Posterior vena cava (tissue), 2 donors: ENCODE results near the gene F11R. TPM values are rescaled to one million over a fixed set of nuclear protein-coding genes. Genes with fewer than 3 reads are reported as not detected.
"Not testable (repeated sequence)": the region's sequence is repeated elsewhere in the genome, so short reads cannot be mapped to it uniquely, and the experiment has no call there.

Source experiments
- DNase-seq: peaks from one replicate; pipeline ENCODE4 v3.0.0-alpha.2; 2020; ENCODE audit warnings: low spot score
- intact Hi-C, 2 donors: fragments of 100-400 bp; cut with DNase I; formaldehyde crosslinking; loops; one replicate each; pipeline versions ENCODE4 v1.14.1 to v1.14.2; 2022 to 2023
- total RNA-seq, 2 donors: library from RNA; stranded (reverse); fragmentation: NEBNext Ultra II Directional; extraction: Animal tissue kit (Norgen Biotek cat#: 25700); gene quantifications; one replicate each; pipeline ENCODE4 v1.2.1, GENCODE V29; 2021
- donor health status: DM: yes; HTN: yes; CAD: no.
- donor health status: DM: yes; HTN: yes; CAD: no.

The F11R gene
- total RNA-seq, 2 donors from 2014 or later: 16.0 to 17.3 TPM

DNA sequence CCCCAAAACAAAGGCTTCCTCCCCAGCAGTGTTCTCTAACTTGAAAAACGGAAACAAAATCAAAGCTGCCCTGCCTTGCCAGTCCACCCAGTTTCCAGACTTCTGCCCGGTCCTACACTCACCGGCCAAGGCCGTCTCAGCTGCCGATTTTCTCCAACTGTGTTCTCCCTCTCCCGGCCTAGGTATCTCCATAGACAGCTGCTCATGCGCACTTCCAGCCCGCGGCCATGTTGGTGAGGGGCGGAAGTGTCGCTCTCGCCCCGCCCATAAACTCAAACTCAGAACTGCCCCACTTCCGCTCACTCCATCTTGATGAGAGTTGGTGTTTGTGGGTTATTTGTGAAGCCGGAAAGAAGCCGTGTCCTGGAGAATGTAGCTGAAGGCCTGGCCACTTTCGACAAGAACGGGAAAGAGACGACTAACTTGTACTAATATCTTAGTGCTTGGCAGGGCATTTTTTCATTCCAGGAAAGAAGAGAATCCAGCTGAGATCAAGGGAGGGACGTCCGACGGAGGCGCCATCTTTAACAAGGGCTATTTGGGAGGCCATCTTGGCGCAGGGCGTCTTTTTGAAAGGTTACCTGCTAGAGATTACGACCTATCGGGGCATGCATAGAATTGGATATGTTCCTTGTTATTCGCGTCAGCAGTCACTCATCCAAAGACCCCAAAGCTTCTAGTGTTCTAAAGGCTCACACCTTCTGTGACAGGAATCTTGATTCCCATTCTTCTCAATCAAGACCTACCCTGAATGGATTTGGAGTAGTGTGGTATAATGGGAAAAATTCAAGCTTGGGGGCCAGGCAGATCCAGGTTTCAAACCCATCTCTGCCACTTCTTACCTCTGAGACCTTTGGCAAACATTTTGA, 25.0 kb upstream of the F11R start, which contains the start of gene USF1:
Gene USF1 (minus strand): TSS at position 242 of the 869 bp plus-strand sequence. CDS start 2,702 bp downstream, outside the sequence.
- intact Hi-C loops: no loop called here
- DNase-seq: peak; percentile 97

DNA sequence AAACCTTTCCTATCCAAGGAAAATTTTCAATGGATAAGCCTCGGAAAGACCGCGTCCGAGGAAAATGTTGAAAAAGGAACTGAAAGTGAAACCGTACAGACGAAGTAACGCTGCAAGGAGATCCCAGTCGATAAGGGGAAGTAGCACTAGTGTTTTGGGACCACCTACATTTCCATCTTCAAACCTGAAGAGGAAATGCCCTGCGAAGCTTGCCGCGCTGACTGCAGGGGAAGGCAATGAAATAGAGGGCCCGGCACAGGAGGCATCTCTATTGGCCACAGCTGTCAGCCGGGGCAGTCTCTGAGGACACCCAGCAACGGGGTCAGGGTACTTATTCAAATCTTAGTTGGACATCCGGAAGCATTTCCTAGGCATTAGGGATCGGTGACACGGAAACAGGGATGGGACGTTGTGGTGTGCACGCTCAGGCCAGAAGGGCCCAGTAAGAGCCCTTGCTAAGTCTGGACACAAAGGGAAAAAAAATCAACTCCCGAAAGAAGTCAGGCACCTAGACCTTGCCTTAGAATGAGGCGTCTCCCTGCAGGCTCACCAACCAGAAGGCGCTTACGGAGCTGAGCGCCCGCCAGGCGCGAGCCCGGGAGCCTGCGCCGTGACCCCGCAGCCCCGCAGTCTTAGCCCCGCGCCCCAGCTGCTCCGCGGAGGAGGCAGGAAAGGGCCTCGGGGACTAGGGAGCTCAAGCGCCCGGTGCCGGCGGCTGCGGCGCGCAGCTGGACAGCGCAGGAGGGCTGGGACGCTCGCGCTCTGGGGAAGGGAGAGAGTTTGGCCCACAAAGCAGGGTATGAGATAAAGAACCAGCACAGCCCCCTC, 24.2 kb upstream of the F11R start:
- intact Hi-C loops: no loop called here
- DNase-seq: peak; percentile 91

DNA sequence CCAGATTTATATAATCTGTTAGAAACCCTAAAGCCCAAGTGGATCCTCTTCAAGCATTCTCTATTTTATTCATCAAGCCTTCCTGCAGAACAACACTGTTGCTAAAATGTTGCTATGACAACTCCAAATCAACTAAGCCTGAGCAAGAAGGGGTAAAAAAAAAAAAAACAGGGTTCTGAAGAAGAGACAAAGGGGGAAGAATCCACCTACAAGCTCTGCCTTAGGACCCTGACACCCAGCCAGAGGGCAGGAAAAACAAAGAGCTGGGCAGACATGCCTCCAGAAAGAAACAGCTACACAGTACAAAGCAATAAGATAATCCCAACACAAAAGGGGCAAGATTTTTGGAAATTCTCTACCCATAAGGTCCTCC, 23.6 kb upstream of the F11R start:
- no peak for DNase-seq
- intact Hi-C loops: no loop called here

DNA sequence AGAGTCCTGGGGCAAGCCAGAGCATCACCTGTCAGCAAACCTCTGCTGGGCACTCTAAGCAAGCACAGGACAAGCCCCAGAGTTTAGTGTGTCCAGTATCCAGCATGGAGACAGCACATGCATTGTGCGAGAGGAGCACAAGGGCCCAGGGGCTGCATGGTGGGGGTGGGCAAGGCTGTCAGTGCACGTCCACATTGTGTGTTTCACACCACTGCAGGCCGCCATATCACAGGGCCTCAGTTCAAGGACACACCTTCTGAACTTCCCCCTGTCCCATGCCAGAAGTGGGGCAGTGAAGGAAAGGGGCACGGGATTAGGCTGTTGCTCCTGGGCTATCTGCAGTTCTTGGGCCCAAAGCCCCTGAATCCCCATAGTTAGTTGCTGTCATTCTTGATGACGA, 18.6 kb upstream of the F11R start:
- no peak for DNase-seq
- intact Hi-C loops: no loop called here

DNA sequence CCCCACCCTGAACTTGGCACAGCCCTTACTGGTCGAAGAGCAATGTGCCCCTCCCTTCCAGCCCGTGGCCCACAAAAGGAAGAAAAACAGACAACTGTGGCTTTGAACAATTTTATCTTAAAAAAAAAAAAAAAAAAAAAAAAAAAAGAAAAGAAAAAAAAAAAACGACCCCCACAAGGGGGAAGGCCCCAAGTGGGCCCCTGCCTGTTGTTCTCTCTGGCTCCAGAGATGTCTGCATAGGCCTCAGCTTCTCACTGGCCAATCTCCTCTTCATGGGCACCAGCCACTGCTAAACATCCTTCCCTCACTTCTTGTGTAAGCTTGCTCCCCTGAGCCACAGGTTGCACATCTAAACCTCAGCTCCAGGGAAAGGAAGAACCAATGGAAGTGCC, 18.2 kb upstream of the F11R start:
- intact Hi-C loops: no loop called here
- DNase-seq: no peak

DNA sequence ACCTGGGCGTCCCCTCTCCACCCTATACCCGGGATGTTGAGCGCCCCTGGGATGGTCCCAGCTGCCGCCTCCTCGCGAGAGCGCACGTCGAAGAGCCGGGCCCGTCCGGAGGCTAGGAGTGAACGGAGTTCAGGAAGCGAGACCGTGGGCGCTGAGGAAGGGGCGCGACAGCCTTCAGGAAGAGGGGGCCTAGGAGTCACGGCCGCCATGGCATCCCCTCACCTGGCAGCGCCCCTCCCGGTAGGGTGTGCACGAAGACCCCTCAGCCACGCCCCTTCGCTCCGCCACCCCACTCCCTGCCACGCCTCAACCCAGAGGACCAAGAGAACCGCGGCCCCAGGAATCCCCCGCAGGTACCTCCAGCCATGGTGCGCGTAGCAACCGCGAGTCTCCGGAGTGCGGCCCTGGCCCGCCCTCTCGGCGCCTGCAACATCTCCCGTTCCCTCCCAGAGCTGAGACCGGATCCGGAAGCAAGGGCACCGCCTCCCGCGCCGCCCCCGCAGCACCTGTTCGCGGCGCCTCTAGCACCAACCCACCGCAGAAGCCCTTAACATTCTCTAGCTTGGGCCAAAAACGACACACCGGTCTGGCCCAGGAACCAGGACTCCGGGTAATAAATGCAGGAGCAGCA, 17.7 kb upstream of the F11R start, which contains the start of gene TSTD1:
Gene TSTD1 (minus strand): TSS at position 442 of the 631 bp plus-strand sequence. CDS start 75 bp downstream, at position 367.
- intact Hi-C loops: no loop called here
- peak; percentile 90 for DNase-seq

DNA sequence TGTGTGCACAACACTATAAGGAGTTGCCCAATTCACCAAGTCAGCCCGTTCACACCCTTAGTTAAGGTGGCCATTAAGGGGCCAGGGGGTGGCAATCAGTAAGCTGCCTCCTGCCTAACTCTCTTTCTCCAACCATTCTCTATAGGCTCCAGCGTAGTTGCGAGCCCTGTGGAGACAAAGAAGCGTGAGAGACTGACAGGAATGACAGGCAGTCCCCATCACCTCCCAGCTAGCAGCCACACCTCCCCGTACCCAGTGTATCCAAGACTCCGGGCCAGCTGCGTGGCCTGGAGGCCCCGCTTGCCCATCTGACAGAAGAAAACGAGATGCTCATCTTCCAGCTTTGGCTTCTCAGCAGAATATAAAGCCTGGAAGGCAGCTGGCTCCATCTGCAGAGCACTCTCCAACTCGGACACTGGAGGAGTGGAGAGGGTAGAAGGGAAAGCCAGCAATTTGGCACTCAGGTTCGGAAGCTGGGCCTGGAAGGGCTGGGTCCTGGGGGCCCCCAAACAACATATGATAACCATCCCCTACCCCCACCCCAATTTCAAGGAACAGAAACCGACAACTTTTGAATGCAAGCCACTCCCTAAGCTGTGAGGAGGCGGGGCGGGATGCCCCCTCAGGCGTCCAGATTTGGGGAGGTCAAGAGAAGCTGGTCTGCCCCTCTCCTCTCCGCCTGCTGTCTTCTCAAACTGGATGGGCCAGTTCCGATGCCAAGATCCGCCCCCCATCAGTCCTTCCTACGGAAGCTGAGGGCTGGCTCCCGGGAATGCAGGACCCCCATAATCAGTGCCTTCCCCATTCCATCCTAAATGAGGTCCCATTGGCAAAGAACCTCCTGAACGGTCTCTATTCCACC, 16.9 kb upstream of the F11R start:
- DNase-seq: no peak
- intact Hi-C loops: no loop called here

DNA sequence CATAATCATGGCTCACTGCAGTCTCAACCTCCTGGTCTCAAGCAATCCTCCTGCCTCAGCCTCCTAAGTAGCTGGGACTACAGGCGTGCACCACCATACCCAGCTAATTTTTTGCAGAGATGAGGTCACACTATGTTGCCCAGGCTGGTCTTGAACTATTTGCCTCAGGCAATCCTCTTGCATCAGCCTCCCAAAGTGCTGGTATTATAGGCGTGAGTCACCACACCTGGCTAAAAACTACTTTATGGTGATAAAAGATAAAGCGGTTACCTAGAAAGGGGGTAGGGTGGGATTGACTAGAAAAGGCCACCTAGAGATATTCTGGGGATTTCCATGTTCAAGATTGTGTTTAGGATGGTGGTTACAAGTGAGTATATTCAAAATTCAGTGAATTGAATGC, 12.8 kb upstream of the F11R start:
- no peak for DNase-seq
- intact Hi-C loops: no loop called here

DNA sequence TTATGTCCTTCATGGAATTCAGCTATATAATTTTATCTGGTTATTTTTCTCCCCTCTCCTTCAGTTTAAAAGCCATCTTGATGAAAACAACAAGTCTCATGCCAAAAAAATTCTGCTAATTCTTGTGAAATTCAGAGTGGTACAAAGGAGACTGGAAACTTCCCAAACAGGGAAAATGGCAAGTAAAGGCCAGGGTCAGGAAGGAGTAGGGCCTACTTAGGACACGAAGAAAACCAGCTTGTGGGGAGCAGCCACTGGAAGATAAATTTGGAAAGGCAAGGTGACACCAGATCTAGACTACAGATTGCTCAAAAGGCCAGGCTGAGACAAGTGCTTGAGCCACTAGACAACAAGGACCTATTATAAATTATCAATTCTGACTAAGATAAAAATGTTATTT, 11.5 kb upstream of the F11R start:
- DNase-seq: no peak
- intact Hi-C loops: no loop called here

DNA sequence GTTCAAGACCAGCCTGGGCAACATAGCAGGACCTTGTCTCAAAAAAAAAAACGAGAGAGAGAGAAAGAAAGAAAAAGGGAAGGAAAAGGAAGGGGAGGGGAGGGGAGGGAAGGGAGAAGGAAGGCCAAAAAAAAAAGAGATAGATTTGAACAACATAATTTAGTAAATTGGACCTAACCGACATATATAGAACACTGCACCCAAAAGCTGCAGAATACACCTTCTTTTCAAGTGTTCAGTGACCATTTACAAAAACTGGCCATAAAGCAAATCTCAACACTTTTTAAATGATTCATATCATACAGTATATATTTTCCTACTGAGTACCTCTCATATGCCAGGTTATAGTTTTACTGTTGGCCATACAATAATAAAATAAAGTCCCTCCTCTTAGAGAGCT, 10.9 kb upstream of the F11R start:
- DNase-seq: no peak
- intact Hi-C loops: no loop called here

DNA sequence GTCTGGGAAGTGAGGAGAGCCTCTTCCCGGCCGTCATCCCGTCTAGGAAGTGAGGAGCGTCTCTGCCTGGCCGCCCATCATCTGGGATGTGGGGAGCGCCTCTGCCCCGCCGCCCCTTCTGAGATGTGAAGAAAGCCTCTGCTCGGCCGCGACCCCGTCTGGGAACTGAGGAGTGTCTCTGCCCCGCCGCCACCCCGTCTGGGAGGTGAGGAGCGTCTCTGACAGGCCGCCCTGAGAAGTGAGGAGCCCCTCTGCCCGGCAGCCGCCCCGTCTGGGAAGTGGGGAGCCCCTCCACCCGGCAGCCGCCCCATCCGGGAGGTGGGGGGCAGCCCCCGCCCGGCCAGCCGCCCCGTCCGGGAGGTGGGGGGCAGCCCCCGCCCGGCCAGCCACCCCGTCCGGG, 8.5 kb upstream of the F11R start:
- DNase-seq, intact Hi-C loops: not testable (repeated sequence)

DNA sequence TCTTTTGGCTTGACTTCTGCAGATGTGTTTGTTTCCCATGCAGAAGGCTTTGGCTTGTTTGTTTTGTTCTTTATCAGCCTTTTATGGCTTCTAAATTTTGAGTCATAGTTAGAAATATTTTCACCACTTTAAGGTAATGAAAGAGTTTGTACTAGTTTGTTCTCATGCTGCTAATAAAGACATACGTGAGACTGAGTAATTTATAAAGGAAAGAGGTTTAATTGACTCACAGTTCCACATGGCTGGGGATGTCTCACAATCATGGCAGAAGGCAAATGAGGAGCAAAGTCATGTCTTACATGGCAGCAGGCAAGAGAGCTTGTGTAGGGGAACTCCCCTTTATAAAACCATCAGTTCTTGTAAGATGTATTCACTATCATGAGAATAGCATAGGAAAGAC, 6.0 kb upstream of the F11R start:
- DNase-seq, intact Hi-C loops: not testable (repeated sequence)

DNA sequence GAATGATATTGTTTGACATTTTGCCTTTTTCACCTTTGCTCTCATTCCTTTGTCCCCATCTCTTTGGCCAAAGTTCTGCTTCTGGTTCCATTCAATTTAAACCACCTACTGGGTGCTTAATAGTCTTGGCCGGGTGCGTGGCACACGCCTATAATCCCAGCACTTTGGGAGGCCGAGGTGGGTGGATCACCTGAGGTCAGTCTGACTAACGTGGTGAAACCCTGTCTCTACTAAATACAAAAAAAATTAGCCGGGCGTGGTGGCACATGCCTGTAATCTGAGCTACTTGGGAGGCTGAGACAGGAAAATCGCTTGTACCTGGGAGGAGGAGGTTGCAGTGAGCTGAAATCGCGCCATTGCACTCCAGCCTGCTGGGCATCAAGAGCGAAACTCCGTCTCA, 1.5 kb upstream of the F11R start:
- intact Hi-C loops, DNase-seq: not testable (repeated sequence)

DNA sequence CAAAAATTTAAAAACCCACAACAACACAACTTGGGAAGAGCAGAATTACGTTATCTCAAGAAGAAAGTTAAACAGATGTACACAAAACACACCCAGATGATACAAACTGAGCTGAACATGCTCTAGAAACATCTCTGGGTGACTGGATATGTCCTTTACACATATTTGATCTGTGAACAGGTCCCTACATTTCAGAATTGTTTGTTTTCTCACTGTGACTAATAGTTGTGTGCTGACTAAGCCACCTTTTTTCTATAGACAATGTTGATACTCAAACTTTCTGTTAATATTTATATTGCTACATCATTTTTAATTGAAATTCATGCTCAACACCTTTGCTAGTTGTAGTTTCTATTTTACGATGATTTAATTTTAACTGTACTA, 1.0 kb upstream of the F11R start:
- intact Hi-C loops: no loop called here
- DNase-seq: no peak

DNA sequence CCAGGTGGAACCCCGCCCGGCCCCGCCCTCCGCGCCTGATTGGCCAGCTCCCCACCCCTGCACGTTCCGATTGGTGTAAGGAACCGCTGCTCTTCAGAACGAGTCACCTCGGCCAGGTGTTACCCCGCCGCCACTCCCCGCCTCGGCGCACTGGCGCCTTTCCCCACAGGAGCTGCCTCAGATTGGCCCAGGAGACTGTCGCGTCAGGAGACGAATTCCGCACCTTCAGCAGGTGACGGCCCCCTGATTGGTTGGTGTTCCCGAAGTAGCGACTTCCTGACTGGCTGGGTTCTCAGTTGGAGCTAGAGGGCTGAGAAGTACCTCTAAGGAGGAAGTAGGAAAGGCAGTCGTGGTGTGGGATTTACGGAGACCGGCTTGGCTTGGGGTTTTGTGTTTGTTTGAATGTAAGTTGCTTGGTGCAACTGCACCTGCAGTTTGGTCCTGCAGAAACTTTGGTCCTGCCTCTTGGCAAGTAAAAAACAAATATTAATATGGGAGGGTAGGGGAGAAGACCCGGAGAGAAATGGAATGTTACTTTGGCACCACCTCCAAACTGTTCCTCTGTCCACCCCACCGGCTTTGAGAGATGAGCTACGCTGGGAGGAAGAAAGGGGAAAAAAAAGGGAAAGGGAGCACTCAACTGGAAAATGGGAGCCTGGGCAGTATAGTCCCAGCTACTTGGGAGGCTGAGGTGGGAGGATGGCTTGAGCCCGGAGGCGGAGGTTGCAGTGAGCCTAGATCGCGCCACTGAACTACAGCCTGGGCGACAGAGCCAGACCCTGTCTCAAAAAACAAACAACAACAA, 415 bp upstream of the F11R start:
- intact Hi-C loops: no loop called here
- DNase-seq: peak; percentile 90

DNA sequence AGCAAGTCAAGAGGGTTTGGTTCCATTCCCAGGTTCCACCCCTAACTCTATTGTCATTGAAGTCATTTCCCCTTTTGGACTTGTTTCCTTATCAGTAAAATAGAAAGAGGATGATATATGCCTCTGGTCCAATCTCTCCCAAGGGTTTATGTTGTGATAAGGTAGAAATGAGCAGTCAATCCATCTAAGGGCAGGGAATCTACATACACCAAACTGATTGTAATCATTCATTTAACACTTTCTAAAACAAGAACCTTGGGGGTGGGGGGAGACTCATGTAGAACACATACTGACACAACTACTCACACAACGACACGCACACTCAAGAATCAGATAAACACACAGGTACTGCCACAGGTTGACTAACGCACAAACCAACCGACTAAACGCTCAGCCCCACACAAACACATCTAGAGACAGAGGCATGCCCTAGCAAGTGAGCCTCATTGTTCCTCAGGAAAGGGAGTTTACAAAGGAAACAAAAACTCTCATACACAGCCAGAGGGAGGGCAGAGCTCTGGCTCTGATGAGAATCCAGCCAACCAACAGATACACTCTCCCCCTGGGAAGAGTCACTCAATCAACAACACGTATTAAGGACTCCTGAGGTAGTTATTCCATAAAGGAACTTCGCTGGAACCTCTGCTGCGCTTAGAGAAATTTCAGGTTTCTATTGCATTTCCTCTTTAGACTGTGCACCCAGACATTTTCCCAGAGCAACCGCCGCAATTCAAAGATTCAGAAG, 1.0 kb downstream of the F11R start:
- no peak for DNase-seq
- intact Hi-C loops: no loop called here

DNA sequence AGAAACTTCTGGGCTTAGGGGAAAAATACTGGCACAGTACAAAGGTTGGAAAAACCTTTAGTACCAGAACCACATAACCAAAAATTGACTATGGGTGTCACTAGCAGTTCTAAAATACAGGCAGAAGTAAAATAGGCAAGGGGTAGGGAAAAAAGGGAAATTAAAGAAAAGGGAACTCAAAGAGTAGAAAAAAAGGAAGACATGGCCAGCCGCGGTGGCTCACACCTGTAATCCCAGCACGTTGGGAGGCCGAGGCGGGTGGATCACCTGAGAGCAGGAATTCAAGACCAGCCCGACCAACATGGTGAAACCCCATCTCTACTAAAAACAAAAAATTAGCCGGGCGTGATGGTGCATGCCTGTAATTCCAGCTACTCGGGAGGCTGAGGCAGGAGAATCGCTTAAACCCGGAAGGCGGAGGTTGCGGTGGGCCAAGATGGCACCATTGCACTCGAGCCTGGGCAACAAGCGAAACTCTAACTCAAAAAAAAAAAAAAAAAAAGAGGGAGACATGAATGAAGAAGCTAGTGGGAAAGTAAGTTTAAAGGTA, 1.8 kb downstream of the F11R start:
- intact Hi-C loops, DNase-seq: not testable (repeated sequence)
